Non-pigmented ciliary epithelial cell (primary cell): ENCODE measurements around the gene DUSP28.
A peak's percentile ranks its signal among the peaks of the same experiment; 100 is the strongest.
"Not testable (repeated sequence)": the region's sequence is repeated elsewhere in the genome, so short reads cannot be mapped to it uniquely, and the experiment has no call there.

Experiments
- DNase-seq: peaks from one replicate; pipeline ENCODE4 v3.0.0-alpha.2; 2010; ENCODE audit warnings: low read depth

The DUSP28 gene, protein sequence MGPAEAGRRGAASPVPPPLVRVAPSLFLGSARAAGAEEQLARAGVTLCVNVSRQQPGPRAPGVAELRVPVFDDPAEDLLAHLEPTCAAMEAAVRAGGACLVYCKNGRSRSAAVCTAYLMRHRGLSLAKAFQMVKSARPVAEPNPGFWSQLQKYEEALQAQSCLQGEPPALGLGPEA

GRCh38 chr2:240560084-240560479 lies at the start of gene DUSP28:
TSS of gene DUSP28 (plus strand) at chr2:240560357. CDS start at chr2:240560685, 328 bp downstream.
- DNase-seq: no peak

DNA sequence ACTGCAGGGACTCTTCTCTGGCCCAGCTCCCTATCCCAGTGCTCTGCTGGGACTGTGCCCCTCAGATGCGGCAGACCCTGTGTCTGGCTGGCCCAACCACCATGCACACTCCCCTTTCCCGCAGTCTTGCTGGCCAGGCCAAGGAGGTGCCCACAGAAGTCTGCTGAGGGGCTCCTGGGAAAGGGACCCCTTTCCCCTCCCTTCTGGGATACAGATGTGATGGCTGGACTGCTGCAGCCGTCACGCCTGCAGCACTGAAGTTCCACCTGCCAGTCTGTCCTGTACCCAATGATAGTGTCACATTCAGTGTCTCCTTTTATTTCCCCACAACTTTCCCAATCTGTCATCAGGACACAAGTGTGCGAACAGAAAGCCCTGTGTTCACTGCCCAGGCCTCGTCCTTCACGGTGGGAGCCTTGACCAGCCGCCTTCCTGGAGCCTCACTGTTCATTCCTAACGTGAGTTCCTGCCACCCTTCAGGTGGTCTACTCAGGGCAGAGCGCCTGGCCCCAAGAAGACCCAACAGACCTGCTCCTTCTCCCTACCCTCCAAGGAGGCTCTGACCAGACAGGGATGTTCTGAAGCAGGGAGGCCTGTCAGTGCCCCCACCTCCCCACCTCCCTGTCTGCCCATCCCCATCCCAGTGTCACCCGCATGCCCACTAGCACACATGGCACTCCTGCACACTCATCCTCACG lies 49.5 kb upstream of the DUSP28 start:
- DNase-seq: no peak

GRCh38 chr2:240511351-240512108 lies 48.6 kb upstream of the DUSP28 start:
- no peak for DNase-seq

DNA sequence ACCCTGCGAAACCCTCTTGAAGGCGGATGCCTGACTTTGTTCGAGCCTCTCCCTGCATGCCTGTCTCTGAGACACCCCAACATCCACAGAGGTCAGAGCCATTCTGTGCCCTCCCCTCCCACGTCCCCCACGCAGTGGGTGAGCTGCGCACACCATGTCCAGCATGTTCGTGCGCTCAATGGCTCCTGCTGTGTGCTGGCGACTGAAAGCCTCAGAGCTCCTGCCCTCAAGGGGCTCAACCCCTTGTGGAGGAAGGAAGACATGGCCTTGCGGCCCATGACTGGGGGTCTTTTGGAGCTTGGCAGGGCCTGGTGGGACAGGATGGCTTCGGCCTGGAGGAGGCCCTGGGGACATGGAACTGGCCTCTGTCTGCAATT lies 48.1 kb upstream of the DUSP28 start:
- no peak for DNase-seq

DNA sequence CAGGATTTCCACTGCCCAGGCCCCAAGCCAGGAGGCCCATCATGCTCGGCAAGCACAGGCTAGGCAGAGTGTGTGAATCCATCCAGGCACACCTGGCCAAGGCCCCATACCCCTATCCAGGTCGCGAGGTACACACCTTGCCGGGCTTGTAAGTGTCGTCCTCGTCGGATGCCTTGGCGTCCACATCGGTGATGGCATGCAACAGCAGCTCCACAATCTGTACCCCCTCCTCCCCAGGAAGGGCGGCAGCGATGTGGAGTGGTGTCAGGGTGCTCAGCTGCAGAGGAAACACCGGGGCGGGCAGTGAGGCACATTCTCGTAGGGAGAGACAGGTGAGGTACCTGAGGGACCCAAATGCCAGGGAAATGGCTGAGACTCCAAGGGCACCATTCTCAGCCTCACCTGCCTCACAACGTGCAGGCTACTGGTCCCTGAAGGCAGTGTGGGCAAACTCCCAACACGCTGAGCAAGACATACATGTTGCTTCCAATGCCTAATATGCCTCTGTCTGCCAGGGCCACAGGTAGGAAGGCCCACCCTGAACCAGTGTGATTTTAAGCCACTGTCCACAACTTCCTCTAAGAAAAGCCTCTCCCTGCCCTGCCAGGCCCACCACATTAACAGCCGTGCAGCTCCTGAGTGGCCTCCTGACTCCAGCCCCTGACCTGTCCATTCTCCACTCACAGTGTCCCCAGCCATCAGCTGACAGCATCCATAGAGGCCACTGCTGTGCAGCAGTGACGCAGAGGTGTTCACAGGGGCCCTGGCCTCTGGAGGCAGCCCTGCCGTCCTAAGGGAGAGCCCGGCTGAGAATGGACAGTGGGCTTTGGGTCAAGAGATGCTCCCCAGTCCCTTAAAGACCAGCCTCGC lies 47.3 kb upstream of the DUSP28 start:
- no peak for DNase-seq

- DNase-seq: peak; percentile 79
These were observed 46.4 kb upstream of the DUSP28 start for GRCh38 chr2:240513549-240514287.

DNA sequence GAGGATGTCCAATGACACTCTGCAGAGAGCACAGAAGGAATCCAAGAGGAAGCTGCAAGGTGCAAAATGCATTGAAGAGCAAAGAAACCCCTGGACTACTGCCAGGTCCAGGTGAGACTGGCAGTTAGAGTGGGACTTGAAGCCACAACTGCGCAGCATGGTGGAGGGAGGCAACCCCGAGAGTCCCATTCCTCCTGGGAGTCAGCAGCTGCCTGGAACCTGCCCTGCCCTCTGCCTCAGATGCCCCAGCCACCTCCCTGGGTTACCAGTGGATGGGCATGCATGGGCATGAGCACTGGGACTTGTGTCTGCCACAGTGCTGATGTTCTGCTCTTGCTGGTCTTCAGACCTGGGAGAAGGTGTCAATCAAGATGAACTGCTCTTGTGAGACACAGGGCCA lies 45.5 kb upstream of the DUSP28 start:
- no peak for DNase-seq

GRCh38 chr2:240517342-240517741 lies 42.8 kb upstream of the DUSP28 start:
- DNase-seq: no peak

DNA sequence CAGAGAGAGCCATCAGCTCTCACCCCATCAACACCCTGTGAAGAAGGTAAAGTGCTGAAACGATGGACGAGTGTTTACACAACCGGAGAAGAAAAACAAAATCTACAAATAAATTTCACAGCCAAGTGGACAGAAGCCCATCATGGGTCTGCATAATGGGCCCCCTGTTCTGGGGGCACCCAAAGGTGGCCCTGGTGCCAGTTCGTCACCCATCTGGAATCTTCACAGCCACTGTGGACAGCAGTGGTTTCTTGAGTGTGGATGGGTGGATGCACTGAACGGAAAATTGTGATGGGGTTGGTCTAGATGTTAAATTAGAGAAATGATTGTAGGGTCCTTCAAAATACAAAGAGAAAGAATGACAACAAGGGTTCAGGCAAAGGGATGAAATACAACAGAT lies 41.2 kb upstream of the DUSP28 start:
- DNase-seq: no peak

- DNase-seq: peak; percentile 13
These were observed 40.6 kb upstream of the DUSP28 start for GRCh38 chr2:240519396-240520129.

DNA sequence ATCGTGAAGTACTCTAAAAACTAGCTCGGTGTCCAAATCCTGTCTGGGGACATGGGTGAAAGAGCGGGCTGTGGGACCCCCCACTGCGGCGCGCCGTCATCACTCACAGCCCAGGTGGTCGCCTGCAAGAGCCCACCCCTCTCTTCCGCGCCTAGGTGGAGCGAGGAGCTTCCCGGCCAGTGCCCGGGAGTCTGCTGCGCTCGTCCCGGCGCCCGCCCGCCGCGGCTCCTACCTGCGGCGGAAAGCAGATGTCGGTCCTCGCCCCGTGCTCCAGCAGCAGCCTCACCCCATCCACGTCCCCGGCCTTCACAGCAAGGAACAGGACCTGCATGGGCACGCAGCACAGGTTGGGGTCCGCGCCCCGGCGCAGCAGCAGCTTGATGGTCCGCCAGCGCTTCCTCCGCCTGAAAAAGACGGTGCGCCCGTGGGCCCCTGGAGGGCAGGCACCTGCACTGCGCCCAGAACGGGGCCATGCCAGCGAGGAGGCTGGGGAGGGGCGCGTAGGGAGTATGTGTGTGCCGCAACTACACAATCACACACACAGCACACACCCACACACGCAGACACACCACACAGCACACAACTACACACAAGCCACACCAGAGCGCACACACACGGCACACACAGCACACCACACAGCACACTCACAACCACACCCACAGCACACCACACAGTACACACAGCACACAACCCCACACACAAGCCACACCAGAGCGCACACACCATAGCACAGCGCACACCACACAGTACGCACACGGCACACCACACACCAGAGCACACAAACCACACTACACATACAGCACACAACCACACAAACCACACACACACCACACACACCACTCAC lies 39.8 kb upstream of the DUSP28 start:
- no peak for DNase-seq

- no peak for DNase-seq
These were observed 39.2 kb upstream of the DUSP28 start for GRCh38 chr2:240520974-240521350.

GRCh38 chr2:240521885-240522284 lies 38.3 kb upstream of the DUSP28 start:
- DNase-seq: not testable (repeated sequence)

DNA sequence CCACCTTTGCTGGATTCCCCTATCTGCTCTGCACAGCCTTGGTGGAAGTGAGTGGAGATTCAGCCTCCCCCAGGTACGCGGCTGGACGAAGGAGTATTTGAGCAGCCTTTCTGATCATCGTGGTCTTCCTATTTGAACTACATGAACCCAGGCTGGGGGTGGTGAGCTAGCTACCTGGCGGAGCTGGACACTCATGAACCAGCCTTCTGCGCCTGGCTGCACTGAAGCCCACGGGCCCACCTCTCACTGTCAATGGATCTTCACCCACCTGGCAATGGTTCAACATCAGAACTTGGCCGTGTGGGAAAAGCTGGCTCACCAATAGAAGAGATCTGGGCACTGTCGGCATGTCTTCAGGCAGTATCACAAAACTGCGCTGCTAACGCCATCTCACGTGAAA lies 37.8 kb upstream of the DUSP28 start:
- no peak for DNase-seq

DNA sequence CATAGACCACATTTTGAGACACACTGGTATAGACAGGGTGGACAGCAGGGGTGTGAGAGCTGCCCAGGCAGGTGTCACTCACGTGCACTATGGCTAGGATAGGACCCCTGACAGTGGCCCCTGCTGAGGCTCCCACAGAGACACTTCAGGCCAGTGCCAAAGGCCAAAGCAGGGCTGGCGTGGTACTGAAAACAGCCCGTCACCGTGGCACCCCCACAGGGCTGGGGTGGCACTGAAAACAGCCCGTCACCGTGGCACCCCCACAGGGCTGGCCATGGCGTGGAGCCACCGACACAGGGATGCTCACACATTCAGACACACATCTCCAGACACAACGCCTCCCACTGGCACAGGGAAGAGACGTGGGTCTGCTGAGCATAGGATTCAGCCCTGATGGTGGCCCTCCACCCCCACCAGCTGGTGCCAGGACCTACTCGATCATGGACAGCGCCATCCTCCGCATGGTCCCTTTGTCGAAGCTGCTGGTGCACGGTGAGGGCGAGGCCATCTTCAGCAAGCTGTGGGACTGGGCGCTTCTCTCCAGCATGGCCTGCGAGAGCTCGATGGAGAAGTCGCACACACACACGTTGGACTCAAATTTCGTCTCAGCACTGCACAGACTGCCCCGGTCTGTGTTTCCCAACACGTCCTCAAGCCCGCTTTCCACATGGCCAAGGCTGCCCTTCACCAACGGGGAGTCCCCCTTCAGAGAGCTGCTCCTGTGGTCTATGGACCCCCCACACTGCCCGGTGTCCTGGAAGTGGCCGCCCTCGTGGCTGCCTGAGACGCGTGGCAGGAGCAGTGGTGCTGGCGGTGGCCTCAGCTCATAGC lies 36.5 kb upstream of the DUSP28 start:
- no peak for DNase-seq

DNA sequence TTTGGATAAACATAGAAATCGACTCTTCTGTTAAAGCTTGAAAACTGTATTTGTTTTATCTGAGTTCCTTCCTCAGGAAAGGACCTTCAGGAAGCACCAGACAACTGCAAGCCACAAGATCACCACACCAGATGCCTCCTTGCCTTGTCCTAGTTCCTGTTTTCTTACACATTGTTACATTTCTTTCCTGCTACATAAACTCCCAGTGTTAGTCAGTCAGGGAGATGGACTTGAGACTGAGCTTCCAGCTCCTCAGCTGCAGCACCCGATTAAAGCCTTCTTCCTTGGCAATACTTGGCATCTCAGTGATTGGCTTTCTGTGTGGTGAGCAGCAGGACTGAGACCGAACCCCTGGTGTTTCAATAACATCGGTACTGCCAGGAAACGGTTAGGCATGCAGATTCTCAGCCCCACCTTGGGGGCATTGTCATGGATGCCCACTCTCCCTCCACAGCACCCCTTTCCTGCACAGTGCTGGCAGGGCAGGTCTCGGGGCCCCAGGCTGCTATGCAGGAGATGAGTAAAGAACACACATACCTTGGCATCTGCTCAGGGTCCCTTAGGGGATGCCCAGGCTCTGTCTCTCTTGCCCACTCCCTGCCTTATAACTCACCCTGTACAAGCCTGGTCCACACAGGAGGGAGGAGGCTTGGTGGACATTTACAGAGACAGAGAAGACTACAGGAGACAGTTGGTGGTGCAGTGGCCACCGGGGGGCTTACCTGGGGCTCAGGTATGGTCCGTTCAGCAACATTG lies 35.0 kb upstream of the DUSP28 start:
- no peak for DNase-seq

DNA sequence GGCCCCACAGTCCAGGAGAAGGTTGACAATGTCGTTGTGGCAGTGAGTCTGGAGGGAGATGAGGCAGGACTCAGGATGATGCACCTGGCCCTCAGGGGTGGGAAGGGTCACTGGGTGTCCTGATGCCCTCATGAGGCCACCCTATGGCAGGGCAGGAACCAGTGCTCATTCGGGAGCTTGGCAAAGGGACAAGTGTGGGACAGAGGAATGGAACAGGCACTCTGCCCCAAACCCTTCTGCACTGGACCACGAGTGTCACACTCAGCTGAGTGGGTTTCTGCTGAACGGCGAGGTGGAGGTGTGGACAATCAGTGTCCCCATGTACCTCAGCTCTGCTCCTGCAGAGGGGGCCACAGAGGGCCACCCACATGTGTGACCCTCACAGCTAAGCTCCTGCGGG lies 34.4 kb upstream of the DUSP28 start:
- no peak for DNase-seq

DNA sequence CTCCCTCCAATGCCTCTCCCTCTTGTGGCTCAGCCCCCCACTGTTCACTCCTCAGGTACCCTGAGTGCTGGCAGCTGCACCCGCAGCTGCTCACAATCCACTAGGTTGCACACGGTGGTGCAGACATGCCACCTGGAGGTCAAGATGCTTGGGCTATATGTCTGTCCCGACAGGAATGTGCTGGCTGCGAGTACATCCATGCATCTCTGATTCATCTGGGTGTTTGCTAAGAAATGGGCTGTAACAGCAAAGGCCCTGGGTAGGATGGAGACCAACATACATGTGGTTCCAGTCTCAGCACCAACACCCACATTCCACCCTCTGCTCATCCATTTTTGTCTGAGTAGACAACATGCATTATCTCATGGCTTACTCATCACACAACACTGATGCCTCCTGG lies 33.6 kb upstream of the DUSP28 start:
- DNase-seq: no peak
